Measurements from ENCODE around the gene ZW10. TPM values are rescaled to one million over a fixed set of nuclear protein-coding genes. Genes with fewer than 3 reads are reported as not detected.
A peak's percentile ranks its signal among the peaks of the same experiment; 100 is the strongest.

ZW10 gene
- total RNA-seq, 1 experiment from 2014 or later: 14.7 TPM

- H3K4me1 Mint-ChIP-seq (ENCODE audit: insufficient read depth, unreplicated experiment): peaks cover 12% of the 10 kb centered on the region
- no peak overlapping the region for H3K27ac Mint-ChIP-seq (ENCODE audit: low read depth, unreplicated experiment)
- BruUV-seq (replicated peaks): no TSS peak
- intact Hi-C loops (cut with micrococcal nuclease): loop anchor here (1.0 to 10.0 kb wide), 5 partner anchors 179 to 426 kb away; no protein-coding TSS in a partner anchor
- no peaks in the 10 kb centered on the region for H3K9me3 Mint-ChIP-seq (ENCODE audit: unreplicated experiment)
- H3K27me3 Mint-ChIP-seq (ENCODE audit: insufficient read depth, unreplicated experiment): no peaks in the 10 kb centered on the region
- peak; percentile 53 for DNase-seq (ENCODE audit: unreplicated experiment)
- CTCF ChIA-PET: interaction anchor here (0.6 to 6.7 kb wide), 44 partner anchors 8 to 1511 kb away, joined by 3 to 105 read pairs (median 4); partner anchors contain the start of gene TTC12
- TF ChIP-seq, protein P1, sequence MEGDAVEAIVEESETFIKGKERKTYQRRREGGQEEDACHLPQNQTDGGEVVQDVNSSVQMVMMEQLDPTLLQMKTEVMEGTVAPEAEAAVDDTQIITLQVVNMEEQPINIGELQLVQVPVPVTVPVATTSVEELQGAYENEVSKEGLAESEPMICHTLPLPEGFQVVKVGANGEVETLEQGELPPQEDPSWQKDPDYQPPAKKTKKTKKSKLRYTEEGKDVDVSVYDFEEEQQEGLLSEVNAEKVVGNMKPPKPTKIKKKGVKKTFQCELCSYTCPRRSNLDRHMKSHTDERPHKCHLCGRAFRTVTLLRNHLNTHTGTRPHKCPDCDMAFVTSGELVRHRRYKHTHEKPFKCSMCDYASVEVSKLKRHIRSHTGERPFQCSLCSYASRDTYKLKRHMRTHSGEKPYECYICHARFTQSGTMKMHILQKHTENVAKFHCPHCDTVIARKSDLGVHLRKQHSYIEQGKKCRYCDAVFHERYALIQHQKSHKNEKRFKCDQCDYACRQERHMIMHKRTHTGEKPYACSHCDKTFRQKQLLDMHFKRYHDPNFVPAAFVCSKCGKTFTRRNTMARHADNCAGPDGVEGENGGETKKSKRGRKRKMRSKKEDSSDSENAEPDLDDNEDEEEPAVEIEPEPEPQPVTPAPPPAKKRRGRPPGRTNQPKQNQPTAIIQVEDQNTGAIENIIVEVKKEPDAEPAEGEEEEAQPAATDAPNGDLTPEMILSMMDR (IDR thresholded peaks at IDR 0.05; ENCODE audit: unreplicated experiment): peak; percentile 67
- H3K36me3 Mint-ChIP-seq (ENCODE audit: insufficient read depth, unreplicated experiment): peaks cover 28% of the 10 kb centered on the region
- POLR2A ChIA-PET: interaction anchor here (0.9 to 1.9 kb wide), 5 partner anchors 9 to 416 kb away, joined by 3 to 6 read pairs (median 4); partner anchors contain the start of gene TTC12
- no peak overlapping the region for H3K4me3 Mint-ChIP-seq (ENCODE audit: unreplicated experiment)
Measured at GRCh38 chr11:113730887-113731726, 42.4 kb downstream of the ZW10 start.

GRCh38 chr11:113729456-113729855 lies 44.0 kb downstream of the ZW10 start:
- ChIA-PET CTCF (interaction anchor here (0.6 to 6.7 kb wide), 21 partner anchors 21 to 1761 kb away, joined by 3 to 105 read pairs (median 4); no protein-coding TSS in a partner anchor), POLR2A (interaction anchor here (0.6 to 1.9 kb wide), 4 partner anchors 11 to 415 kb away, joined by 3 to 6 read pairs (median 4); partner anchors contain the start of gene TTC12)
- Mint-ChIP-seq H3K27me3 (ENCODE audit: insufficient read depth, unreplicated experiment) (no peaks in the 10 kb centered on the region), H3K9me3 (ENCODE audit: unreplicated experiment) (no peaks in the 10 kb centered on the region), H3K4me3 (ENCODE audit: unreplicated experiment) (no peak overlapping the region), H3K36me3 (ENCODE audit: insufficient read depth, unreplicated experiment) (peaks cover 26% of the 10 kb centered on the region), H3K27ac (ENCODE audit: low read depth, unreplicated experiment) (no peak overlapping the region), H3K4me1 (ENCODE audit: insufficient read depth, unreplicated experiment) (peaks cover 12% of the 10 kb centered on the region)
- peak; percentile 24 for DNase-seq (ENCODE audit: unreplicated experiment)
- intact Hi-C loops (cut with micrococcal nuclease): no loop called here
- BruUV-seq (replicated peaks): no TSS peak
- TF ChIP-seq, protein P1 (IDR thresholded peaks at IDR 0.05; ENCODE audit: unreplicated experiment): no peak

GRCh38 chr11:113728814-113729213 lies 44.7 kb downstream of the ZW10 start:
- intact Hi-C loops (cut with micrococcal nuclease): no loop called here
- no peak overlapping the region for H3K4me3 Mint-ChIP-seq (ENCODE audit: unreplicated experiment)
- POLR2A ChIA-PET: interaction anchor here (0.6 to 1.9 kb wide), 4 partner anchors 12 to 414 kb away, joined by 3 to 6 read pairs (median 4); partner anchors contain the start of gene TTC12
- CTCF ChIA-PET: interaction anchor here (0.6 to 6.7 kb wide), 11 partner anchors 68 to 1417 kb away, joined by 3 to 105 read pairs (median 4); no protein-coding TSS in a partner anchor
- no peaks in the 10 kb centered on the region for H3K27me3 Mint-ChIP-seq (ENCODE audit: insufficient read depth, unreplicated experiment)
- TF ChIP-seq, protein P1 (IDR thresholded peaks at IDR 0.05; ENCODE audit: unreplicated experiment): no peak
- DNase-seq (ENCODE audit: unreplicated experiment): no peak
- H3K9me3 Mint-ChIP-seq (ENCODE audit: unreplicated experiment): no peaks in the 10 kb centered on the region
- no TSS peak for BruUV-seq (replicated peaks)
- peaks cover 22% of the 10 kb centered on the region for H3K36me3 Mint-ChIP-seq (ENCODE audit: insufficient read depth, unreplicated experiment)
- peaks cover 12% of the 10 kb centered on the region for H3K4me1 Mint-ChIP-seq (ENCODE audit: insufficient read depth, unreplicated experiment)
- peak overlapping the region; percentile 7 for H3K27ac Mint-ChIP-seq (ENCODE audit: low read depth, unreplicated experiment)

GRCh38 chr11:113725913-113726312 lies 47.6 kb downstream of the ZW10 start:
- H3K27me3 Mint-ChIP-seq (ENCODE audit: insufficient read depth, unreplicated experiment): no peaks in the 10 kb centered on the region
- no TSS peak for BruUV-seq (replicated peaks)
- H3K36me3 Mint-ChIP-seq (ENCODE audit: insufficient read depth, unreplicated experiment): peaks cover 6% of the 10 kb centered on the region
- no peaks in the 10 kb centered on the region for H3K9me3 Mint-ChIP-seq (ENCODE audit: unreplicated experiment)
- H3K27ac Mint-ChIP-seq (ENCODE audit: low read depth, unreplicated experiment): no peak overlapping the region
- no peak for DNase-seq (ENCODE audit: unreplicated experiment)
- ChIA-PET POLR2A (interaction anchor here (0.5 to 1.2 kb wide), 3 partner anchors 31 to 412 kb away, joined by 3 read pairs; partner anchors contain the start of gene TTC12), CTCF (interaction anchor here (0.7 to 2.0 kb wide), 8 partner anchors 173 to 436 kb away, joined by 3 to 11 read pairs (median 4); no protein-coding TSS in a partner anchor)
- intact Hi-C loops (cut with micrococcal nuclease): no loop called here
- H3K4me1 Mint-ChIP-seq (ENCODE audit: insufficient read depth, unreplicated experiment): peaks cover 12% of the 10 kb centered on the region
- no peak overlapping the region for H3K4me3 Mint-ChIP-seq (ENCODE audit: unreplicated experiment)
- TF ChIP-seq, protein P1 (IDR thresholded peaks at IDR 0.05; ENCODE audit: unreplicated experiment): no peak

Measured in MCF 10A (cell line).